ENCODE measurements around the gene FNDC7. TPM values are rescaled to one million over a fixed set of nuclear protein-coding genes. Genes with fewer than 3 reads are reported as not detected.
"Not testable (repeated sequence)": the region's sequence is repeated elsewhere in the genome, so short reads cannot be mapped to it uniquely, and the experiment has no call there.

The FNDC7 gene
- not detected for total RNA-seq

- Histone ChIP-seq H3K9me3 (no peaks in the 10 kb centered on the region), H3K27me3 (no peaks in the 10 kb centered on the region), H3K36me3 (replicated peaks in 1 of 2; ENCODE audit: insufficient read depth in 1 of 2, low read depth in 2 of 2) (no peaks in the 10 kb centered on the region), H3K4me1 (peaks cover 9% of the 10 kb centered on the region), H3K27ac (no peak within 1 kb of the TSS), H3K4me3 (no peak within 1 kb of the TSS)
- no peak for TF ChIP-seq POLR2A (IDR thresholded peaks at IDR 0.05)
- no peak for TF ChIP-seq CTCF (IDR thresholded peaks at IDR 0.05)
- intact Hi-C loops (cut with DNase I) = no loop called here
- ATAC-seq (no peak), DNase-seq (no peak)
- 36 to 41% methylated on average over 9 of the region's 9 CpGs for WGBS, 2 donors
These were observed at the start of gene FNDC7 for GRCh38 chr1:108712606-108713150. Gene FNDC7, plus strand, starts transcription at chr1:108712908. Its CDS starts 26 bp downstream, at chr1:108712934.

GRCh38 chr1:108663074-108663473 lies 49.6 kb upstream of the FNDC7 start:
- 65 to 74% methylated on average over 2 of the region's 2 CpGs for WGBS, 2 donors
- Histone ChIP-seq H3K4me1 (peaks cover 8% of the 10 kb centered on the region), H3K4me3 (no peak overlapping the region), H3K27ac (no peak overlapping the region), H3K9me3 (no peaks in the 10 kb centered on the region), H3K36me3 (replicated peaks in 1 of 2; ENCODE audit: insufficient read depth in 1 of 2, low read depth in 2 of 2) (no peaks in the 10 kb centered on the region), H3K27me3 (peaks cover 0 to 6% of the 10 kb centered on the region in 2 donors)
- DNase-seq (no peak), ATAC-seq (peak; percentile 28)
- TF ChIP-seq CTCF (IDR thresholded peaks at IDR 0.05) (no peak), POLR2A (IDR thresholded peaks at IDR 0.05) (no peak)
- intact Hi-C loops (cut with DNase I) = no loop called here

GRCh38 chr1:108664481-108664880 lies 48.2 kb upstream of the FNDC7 start:
- TF ChIP-seq CTCF (IDR thresholded peaks at IDR 0.05) (no peak), POLR2A (IDR thresholded peaks at IDR 0.05) (no peak)
- Histone ChIP-seq H3K4me1 (peaks cover 8% of the 10 kb centered on the region), H3K27me3 (peaks cover 0 to 6% of the 10 kb centered on the region in 2 donors), H3K36me3 (replicated peaks in 1 of 2; ENCODE audit: insufficient read depth in 1 of 2, low read depth in 2 of 2) (no peaks in the 10 kb centered on the region), H3K27ac (no peak overlapping the region), H3K4me3 (no peak overlapping the region), H3K9me3 (no peaks in the 10 kb centered on the region)
- DNase-seq (no peak), ATAC-seq (no peak)
- intact Hi-C loops (cut with DNase I) = no loop called here
- 69 to 73% methylated on average over 6 of the region's 6 CpGs for WGBS, 2 donors

GRCh38 chr1:108665067-108665466 lies 47.6 kb upstream of the FNDC7 start:
- H3K4me3 ChIP-seq = no peak overlapping the region
- H3K27ac ChIP-seq = no peak overlapping the region
- intact Hi-C loops (cut with DNase I) = no loop called here
- peaks cover 8% of the 10 kb centered on the region for H3K4me1 ChIP-seq
- ATAC-seq (no peak), DNase-seq (no peak)
- WGBS, 2 donors = 53% methylated on average over 2 of the region's 2 CpGs
- H3K36me3 ChIP-seq (replicated peaks in 1 of 2; ENCODE audit: insufficient read depth in 1 of 2, low read depth in 2 of 2) = no peaks in the 10 kb centered on the region
- H3K9me3 ChIP-seq = no peaks in the 10 kb centered on the region
- TF ChIP-seq POLR2A (IDR thresholded peaks at IDR 0.05) = no peak
- no peak for TF ChIP-seq CTCF (IDR thresholded peaks at IDR 0.05)
- H3K27me3 ChIP-seq = peaks cover 0 to 6% of the 10 kb centered on the region in 2 donors

GRCh38 chr1:108665771-108666170 lies 46.9 kb upstream of the FNDC7 start:
- intact Hi-C loops (cut with DNase I) = no loop called here
- no peaks in the 10 kb centered on the region for H3K36me3 ChIP-seq (replicated peaks in 1 of 2; ENCODE audit: insufficient read depth in 1 of 2, low read depth in 2 of 2)
- H3K27ac ChIP-seq = no peak overlapping the region
- TF ChIP-seq CTCF (IDR thresholded peaks at IDR 0.05) (no peak), POLR2A (IDR thresholded peaks at IDR 0.05) (no peak)
- peaks cover 0 to 6% of the 10 kb centered on the region in 2 donors for H3K27me3 ChIP-seq
- ATAC-seq = no peak
- DNase-seq = no peak
- WGBS, 2 donors = 38 to 46% methylated on average over 1 of the region's 1 CpG
- H3K9me3 ChIP-seq = no peaks in the 10 kb centered on the region
- peaks cover 7% of the 10 kb centered on the region for H3K4me1 ChIP-seq
- H3K4me3 ChIP-seq = no peak overlapping the region

GRCh38 chr1:108667422-108667821 lies 45.3 kb upstream of the FNDC7 start:
- H3K4me3 ChIP-seq; H3K27ac ChIP-seq; H3K9me3 ChIP-seq; intact Hi-C loops (cut with DNase I); DNase-seq; H3K4me1 ChIP-seq; H3K27me3 ChIP-seq; H3K36me3 ChIP-seq (replicated peaks in 1 of 2; ENCODE audit: insufficient read depth in 1 of 2, low read depth in 2 of 2); ATAC-seq: not testable (repeated sequence)
- 89 to 94% methylated on average over 5 to 23 of the region's 28 CpGs for WGBS, 2 donors

Data from body of pancreas (tissue), 4 donors.